ENCODE results near the gene MRPS25. TPM values are rescaled to one million over a fixed set of nuclear protein-coding genes. Genes with fewer than 3 reads are reported as not detected.

Gene MRPS25
- total RNA-seq, 1 experiment from 2014 or later, result 45.2 TPM

DNA sequence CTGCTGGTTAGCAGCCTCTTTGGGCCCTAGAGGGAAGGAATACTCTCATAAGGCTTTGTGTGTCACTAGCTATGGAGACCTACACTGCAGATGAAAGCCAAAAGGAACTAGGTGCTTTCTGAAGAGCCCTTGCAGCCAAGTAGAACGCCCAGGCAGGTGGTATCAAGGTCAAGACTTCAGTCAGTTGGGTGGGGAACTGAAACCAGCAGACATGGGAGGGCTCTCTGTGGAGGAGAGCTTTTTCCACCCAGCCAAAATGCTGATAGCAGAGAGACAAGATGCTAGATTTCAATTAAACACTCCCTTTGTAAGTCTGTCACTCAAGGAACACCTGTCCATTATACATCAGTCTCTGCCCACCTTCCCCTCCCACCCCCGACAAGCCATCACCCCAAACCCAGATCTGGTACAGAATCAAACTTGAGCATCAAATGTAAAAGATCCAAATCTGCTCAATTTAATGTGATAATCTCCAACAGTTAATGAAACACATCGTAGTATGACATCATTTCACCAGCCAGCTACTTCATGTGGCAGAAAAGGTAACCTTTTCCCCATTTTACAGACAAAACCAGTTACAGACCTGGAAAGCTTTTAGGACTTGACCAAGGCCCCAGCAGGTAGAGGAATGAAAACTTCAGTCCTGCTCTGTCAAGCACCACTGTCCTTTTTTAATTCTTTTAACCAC lies 14.6 kb downstream of the MRPS25 start:
- TF ChIP-seq POLR2AphosphoS5 (IDR thresholded peaks at IDR 0.05; ENCODE audit: low read depth, low read length) (no peak), SIN3A (IDR thresholded peaks at IDR 0.05; ENCODE audit: borderline replicate concordance, insufficient read depth, low read depth, low read length) (no peak)
- Histone ChIP-seq H3K27me3 (ENCODE audit: control insufficient read depth, insufficient read depth, low read length) (no peaks in the 10 kb centered on the region), H3K4me3 (ENCODE audit: low read depth in 2 of 2, low read length in 2 of 2) (no peak overlapping the region), H3K9me3 (ENCODE audit: control insufficient read depth, insufficient read depth, low read depth, low read length) (no peaks in the 10 kb centered on the region), H3K36me3 (ENCODE audit: control insufficient read depth, insufficient read depth, low read length) (peaks cover 16% of the 10 kb centered on the region; the same call in 1 of the 2 replicates), H3K4me1 (ENCODE audit: control insufficient read depth, insufficient read depth, low read length) (no peaks in the 10 kb centered on the region; the same call in 1 of the 2 replicates), H3K27ac (ENCODE audit: low read length) (no peak overlapping the region)
- ChIA-PET POLR2A (no interaction called here), CTCF (no interaction called here)
- intact Hi-C loops (cut with micrococcal nuclease; ENCODE audit: unreplicated experiment) (no loop called here), in situ Hi-C loops (cut with HindIII; ENCODE audit: low pct_unique_long_range_greater_than_20kb, low sequenced_read_pairs) (no loop called here)
- ATAC-seq (no peak), DNase-seq (ENCODE audit: low read depth, low spot score) (no peak)
- BruUV-seq (replicated peaks), result no TSS peak

GRCh38 chr3:15049584-15049983 lies 15.5 kb downstream of the MRPS25 start:
- H3K36me3 ChIP-seq (ENCODE audit: control insufficient read depth, insufficient read depth, low read length), result peaks cover 16% of the 10 kb centered on the region; the same call in 1 of the 2 replicates

More at GRCh38 chr3:15049584-15049983, 15.5 kb downstream of the MRPS25 start:
- Histone ChIP-seq H3K9me3 (ENCODE audit: control insufficient read depth, insufficient read depth, low read depth, low read length) (no peaks in the 10 kb centered on the region), H3K4me3 (ENCODE audit: low read depth in 2 of 2, low read length in 2 of 2) (no peak overlapping the region), H3K27ac (ENCODE audit: low read length) (no peak overlapping the region), H3K4me1 (ENCODE audit: control insufficient read depth, insufficient read depth, low read length) (no peaks in the 10 kb centered on the region; the same call in 1 of the 2 replicates), H3K27me3 (ENCODE audit: control insufficient read depth, insufficient read depth, low read length) (no peaks in the 10 kb centered on the region)
- ATAC-seq, result no peak
- DNase-seq (ENCODE audit: low read depth, low spot score), result no peak
- BruUV-seq (replicated peaks), result no TSS peak
- CTCF ChIA-PET, result no interaction called here
- intact Hi-C loops (cut with micrococcal nuclease; ENCODE audit: unreplicated experiment), result no loop called here
- no peak for TF ChIP-seq TCF7L2 (IDR thresholded peaks at IDR 0.05; ENCODE audit: low read depth, low read length)
- no peak for TF ChIP-seq SIN3A (IDR thresholded peaks at IDR 0.05; ENCODE audit: borderline replicate concordance, insufficient read depth, low read depth, low read length)
- TF ChIP-seq, protein P1, sequence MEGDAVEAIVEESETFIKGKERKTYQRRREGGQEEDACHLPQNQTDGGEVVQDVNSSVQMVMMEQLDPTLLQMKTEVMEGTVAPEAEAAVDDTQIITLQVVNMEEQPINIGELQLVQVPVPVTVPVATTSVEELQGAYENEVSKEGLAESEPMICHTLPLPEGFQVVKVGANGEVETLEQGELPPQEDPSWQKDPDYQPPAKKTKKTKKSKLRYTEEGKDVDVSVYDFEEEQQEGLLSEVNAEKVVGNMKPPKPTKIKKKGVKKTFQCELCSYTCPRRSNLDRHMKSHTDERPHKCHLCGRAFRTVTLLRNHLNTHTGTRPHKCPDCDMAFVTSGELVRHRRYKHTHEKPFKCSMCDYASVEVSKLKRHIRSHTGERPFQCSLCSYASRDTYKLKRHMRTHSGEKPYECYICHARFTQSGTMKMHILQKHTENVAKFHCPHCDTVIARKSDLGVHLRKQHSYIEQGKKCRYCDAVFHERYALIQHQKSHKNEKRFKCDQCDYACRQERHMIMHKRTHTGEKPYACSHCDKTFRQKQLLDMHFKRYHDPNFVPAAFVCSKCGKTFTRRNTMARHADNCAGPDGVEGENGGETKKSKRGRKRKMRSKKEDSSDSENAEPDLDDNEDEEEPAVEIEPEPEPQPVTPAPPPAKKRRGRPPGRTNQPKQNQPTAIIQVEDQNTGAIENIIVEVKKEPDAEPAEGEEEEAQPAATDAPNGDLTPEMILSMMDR (IDR thresholded peaks at IDR 0.05), result no peak
- TF ChIP-seq, protein P2, sequence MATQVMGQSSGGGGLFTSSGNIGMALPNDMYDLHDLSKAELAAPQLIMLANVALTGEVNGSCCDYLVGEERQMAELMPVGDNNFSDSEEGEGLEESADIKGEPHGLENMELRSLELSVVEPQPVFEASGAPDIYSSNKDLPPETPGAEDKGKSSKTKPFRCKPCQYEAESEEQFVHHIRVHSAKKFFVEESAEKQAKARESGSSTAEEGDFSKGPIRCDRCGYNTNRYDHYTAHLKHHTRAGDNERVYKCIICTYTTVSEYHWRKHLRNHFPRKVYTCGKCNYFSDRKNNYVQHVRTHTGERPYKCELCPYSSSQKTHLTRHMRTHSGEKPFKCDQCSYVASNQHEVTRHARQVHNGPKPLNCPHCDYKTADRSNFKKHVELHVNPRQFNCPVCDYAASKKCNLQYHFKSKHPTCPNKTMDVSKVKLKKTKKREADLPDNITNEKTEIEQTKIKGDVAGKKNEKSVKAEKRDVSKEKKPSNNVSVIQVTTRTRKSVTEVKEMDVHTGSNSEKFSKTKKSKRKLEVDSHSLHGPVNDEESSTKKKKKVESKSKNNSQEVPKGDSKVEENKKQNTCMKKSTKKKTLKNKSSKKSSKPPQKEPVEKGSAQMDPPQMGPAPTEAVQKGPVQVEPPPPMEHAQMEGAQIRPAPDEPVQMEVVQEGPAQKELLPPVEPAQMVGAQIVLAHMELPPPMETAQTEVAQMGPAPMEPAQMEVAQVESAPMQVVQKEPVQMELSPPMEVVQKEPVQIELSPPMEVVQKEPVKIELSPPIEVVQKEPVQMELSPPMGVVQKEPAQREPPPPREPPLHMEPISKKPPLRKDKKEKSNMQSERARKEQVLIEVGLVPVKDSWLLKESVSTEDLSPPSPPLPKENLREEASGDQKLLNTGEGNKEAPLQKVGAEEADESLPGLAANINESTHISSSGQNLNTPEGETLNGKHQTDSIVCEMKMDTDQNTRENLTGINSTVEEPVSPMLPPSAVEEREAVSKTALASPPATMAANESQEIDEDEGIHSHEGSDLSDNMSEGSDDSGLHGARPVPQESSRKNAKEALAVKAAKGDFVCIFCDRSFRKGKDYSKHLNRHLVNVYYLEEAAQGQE (IDR thresholded peaks at IDR 0.05; ENCODE audit: insufficient read depth in 1 of 2, low read depth in 2 of 2, low read length in 1 of 2), result no peak
- no peak for TF ChIP-seq POLR2AphosphoS5 (IDR thresholded peaks at IDR 0.05; ENCODE audit: low read depth, low read length)
- in situ Hi-C loops (cut with HindIII; ENCODE audit: low pct_unique_long_range_greater_than_20kb, low sequenced_read_pairs), result no loop called here
- POLR2A ChIA-PET, result no interaction called here
